8988T (cell line): ENCODE measurements around the gene ARHGAP24.

Source experiments
- DNase-seq: peaks from one replicate; pipeline ENCODE4 v3.0.0; 2011

The ARHGAP24 gene

GRCh38 chr4:85591406-85592098, 116.6 kb downstream of the ARHGAP24 start:
- no peak for DNase-seq

GRCh38 chr4:85595098-85595775, 120.3 kb downstream of the ARHGAP24 start:
- DNase-seq, result no peak

GRCh38 chr4:85595796-85596559, 121.0 kb downstream of the ARHGAP24 start:
- DNase-seq, result no peak

GRCh38 chr4:85598936-85599335, 124.0 kb downstream of the ARHGAP24 start:
- DNase-seq, result no peak

DNA sequence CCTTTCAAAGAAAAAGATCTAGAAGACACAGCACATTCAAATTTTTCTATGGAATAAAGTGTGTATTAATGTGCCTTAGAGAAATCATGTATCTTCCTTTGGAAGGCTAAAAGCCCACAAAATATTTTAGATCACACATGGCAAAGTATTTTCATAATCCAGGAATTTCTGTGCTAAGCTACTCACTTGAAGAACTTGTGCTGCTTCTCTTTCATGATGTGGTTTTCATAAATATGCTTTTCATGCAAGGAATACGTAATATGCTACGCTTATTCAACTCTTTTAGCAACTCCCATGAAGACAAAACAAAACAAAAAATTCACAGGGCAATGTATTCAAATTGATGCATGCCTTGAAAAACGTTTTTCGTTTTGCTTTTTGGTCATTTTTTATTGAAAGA, 125.6 kb downstream of the ARHGAP24 start:
- no peak for DNase-seq

DNA sequence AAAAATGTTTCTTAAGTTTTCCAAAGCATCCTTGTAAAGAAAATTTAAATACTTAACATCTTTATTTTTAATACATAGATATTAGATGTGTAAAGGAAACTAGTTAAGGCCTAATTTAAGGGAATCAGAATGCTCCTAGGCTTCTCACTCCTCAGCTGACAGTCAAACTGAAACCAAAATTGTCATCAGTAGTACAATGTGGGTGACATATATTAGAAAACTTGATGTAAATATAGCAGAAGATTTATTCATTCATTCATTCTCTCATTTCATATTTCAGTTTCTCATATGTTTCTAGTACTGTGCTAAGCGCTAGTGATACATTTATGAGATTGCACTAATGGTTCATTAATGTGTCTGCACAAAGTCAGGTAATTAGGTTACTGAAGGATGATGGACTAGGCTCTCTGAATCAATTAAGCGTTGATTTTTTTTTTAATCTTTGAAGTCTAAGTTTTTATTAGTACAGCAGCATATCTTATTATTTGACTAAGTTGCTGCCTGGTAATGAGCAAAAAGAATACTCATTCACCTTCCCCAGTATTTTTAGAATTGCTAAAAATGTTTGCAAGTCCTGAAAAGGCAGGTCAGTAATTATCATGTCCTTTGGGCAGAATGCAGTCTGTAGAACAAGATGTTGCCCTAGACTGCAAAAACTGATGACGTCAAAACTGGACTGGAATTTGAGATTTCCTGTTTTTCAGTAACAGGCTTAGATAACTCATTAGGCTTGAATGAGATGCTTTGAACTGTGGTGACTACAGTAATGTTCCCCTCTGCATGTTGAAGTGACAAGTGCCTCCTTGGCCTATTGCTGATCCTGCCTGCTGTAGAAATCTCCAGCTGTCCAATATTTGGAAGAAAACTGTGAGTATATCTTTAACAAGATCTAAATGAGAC, 128.7 kb downstream of the ARHGAP24 start:
- no peak for DNase-seq

- DNase-seq, result no peak
These were observed 131.6 kb downstream of the ARHGAP24 start for GRCh38 chr4:85606505-85606904.

DNA sequence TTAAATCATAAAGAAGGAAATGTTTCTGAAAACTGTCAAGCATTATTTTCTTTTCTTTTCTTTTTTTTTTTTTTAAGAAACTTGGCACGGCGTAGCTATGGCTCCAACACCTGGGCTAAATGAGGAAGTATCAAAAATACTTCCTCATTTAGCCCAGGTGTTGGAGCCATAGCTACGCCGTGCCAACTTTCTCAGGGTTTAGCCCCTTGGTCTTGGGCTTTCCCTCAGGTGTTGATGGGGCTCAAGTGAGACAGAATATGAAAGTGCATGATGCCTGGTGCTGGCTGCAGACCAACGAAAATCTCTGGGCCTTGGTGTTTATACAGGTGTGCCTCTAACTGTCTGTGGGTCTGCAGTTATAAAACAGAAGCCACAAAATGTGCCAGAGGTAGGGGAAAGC, 132.7 kb downstream of the ARHGAP24 start:
- DNase-seq, result no peak

DNA sequence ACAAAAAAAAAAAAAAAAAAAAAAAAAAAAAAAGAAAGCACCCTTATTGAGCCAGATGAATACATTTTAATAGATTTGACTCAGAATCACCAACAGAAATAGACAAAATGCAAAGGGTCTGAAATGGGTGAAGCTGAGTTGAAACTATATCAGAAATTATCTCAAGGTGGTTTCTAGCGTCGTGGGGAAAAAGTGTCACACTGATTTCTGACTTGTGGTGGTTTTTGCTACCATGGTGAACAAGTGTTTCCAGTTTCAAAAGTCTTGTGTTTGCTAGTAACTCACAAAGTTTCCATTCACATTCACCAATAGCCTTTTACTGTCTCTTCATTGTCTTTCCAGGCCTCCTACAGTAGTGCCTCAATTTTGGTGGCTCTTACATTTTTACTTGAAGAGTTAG, 135.5 kb downstream of the ARHGAP24 start:
- DNase-seq, result no peak

DNA sequence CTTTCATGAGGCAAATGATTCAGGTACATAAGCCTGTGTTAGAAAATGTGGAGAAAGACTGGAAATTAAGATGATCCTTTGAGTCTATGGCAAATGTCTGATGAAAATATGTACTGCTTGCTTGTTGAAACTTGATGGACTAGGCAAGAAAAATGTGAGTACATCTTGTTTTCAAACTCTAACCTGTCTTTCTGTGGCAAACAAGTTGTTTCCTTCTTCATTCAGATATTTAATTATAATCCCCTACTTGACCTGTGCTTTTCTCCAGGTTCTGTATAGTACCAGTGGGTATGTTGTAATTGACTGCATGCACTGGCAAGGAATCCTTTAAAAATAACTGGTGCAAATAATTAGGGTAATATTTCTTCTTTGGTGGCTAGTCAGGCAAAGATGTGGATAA, 136.7 kb downstream of the ARHGAP24 start:
- DNase-seq, result no peak

GRCh38 chr4:85613901-85614300, 139.0 kb downstream of the ARHGAP24 start:
- no peak for DNase-seq

- DNase-seq, result no peak
These were observed 141.0 kb downstream of the ARHGAP24 start for GRCh38 chr4:85615952-85616351.

DNA sequence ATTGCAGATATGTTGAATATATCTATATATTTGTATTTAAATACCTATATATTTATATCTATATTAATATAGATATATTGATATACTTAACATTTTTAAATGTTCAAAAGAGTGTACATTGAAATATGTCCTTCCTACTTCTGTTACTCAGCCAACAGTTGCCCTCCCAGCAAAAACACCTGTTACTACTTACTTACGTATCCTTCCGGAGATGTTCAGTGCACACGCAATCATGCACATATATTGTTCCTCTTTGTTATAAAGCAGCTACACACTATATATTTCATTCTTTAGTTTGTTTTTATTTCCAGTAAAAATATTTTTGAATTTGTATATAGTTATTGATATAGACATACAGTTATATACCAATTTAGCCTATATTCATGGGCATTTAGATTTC, 142.3 kb downstream of the ARHGAP24 start:
- DNase-seq, result no peak

GRCh38 chr4:85632981-85633380, 158.0 kb downstream of the ARHGAP24 start:
- no peak for DNase-seq

- DNase-seq, result no peak
These were observed 162.8 kb downstream of the ARHGAP24 start for GRCh38 chr4:85637778-85638177.

- no peak for DNase-seq
These were observed 165.0 kb downstream of the ARHGAP24 start for GRCh38 chr4:85639946-85640345.

DNA sequence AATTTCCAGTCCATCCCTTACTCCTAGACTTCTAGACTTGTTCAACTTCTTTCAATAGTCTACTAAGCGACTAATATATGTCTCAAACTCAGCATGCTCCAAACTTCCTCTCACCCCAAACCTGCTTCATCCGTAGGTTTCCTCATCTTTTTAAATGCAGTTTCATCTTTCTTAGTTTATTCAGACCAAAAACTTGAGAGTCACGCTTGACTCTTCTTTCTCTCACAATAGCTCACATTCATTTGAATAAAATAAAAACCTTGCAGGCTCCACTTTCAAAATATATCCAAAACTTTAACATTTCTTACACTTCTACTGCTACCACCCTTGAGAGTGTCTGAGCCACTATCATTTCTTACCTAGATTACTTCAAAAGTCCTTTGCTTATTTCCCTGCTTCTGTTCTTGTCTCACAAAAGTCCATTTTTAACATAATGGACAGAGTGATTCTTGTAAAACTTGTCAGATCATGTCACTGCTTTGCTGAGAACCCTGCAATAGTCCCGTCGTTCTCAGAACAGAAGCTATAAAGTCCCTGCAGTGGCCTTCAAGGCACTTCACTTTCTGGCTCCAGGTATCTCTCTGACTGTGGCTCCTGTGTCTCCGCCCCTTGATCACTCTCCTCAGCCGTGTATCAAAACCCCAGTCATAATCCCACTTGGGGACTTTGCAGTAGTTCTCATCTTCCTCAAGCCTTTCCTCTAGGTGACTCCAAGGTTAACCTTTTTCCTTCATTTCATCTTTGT, 167.6 kb downstream of the ARHGAP24 start:
- DNase-seq, result no peak

DNA sequence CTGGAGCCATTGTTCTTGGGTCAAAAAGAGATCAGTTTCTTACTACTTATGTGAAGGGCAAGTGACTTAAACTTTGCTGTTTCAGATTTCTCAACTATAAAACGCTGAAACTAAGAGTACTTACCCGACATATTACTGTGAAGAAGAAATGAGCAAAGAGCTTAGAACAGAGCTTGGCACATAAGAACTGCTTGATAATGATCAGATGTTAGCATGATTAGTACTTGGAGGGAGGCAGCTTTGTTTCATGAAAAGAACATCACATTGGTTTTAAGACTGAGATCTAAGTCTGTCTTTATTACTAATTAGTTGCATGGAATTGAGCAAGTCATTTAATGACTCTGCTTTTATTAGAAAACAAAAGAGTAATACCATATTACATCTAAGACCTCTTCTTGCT, 169.1 kb downstream of the ARHGAP24 start:
- no peak for DNase-seq

DNA sequence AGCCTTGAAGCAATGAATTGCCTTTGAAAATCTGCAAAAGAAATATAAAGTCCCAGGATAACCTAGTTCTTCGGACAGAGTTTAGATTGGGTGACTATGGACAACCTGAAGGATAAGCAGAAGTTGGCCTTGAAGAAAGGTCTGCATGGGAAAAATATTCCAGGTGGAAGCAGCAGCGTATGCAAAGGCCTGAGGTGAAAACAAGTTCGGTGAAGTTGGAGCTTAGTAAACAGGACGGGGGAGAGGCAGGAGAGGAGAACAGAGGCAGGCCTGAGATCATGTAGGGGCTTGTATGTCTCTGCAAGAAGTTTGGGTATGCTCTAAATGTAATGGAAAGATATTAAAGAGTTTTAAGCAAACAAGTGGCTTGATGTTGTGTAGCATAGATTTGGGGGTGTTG, 176.0 kb downstream of the ARHGAP24 start:
- no peak for DNase-seq

DNA sequence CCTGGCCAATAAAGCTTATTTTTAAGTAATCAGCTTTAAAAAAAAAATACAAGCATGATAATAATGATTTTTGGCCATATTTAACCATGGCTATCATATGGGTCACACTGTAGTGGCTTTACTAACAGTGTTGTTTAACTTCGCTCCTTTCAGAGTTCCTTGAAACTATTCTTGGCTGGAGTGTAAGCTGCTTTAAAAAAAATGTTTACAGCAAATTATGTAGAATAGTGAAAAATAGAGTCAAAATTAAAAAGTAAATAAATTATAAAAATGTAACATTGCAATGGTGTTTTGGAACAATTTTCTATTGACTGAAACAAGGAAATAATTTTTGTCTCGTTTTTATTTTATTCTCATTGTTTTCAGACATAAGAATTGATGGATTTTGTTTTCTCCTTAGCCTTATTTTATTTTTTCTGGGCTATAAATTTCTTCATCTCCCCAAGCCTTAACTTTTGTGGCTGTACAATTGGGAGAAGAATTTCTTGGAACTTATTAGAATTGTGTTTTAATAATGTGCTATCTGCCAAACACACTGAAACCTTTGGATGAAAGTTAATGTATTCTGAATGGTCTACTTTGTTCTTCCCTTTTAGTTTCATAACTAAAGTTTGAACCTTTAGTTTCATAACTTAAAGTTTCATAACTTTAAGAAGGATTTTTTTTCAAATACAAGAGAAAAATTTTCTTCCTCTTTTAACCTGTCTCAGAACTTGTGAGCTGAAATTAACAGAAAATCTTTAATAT, 182.0 kb downstream of the ARHGAP24 start:
- no peak for DNase-seq

DNA sequence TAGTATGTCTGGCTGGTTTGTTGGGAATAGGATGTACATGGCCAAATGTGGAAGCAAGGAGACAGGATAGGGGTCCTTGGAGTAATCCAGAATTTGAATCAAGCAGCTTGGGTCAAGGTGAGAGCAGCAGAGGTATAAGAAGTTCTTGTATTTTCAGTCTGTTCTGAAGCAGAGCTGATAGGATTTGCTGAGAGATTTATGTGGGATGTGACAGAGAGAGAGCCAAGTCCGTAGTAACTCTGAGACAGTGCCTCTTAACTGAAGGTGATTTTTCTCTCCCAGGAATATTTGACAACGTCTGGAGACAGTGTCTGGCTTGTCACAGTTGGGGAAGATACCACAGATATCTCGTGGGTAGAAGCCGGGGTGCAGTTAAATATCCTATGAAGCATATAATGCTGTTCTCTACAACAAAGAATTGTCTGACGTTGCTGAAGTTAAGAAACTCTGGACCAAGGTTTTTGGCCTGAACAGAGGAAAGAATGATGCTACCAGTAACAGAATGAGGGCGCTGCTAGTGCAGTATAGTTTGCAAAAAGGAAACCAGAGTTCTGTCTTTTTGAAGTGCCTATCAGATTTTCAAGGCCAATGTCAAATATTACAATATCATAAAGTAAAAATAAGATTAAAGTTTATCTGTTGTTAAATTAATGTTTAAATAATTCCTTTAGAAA, 184.0 kb downstream of the ARHGAP24 start:
- DNase-seq, result no peak
